Stimulated activated CD8-positive, alpha-beta memory T cell treated with anti-CD3 and anti-CD28 coated beads, Interleukin-15, amount 100 ng/mL, for 24 hours (primary cell): ENCODE measurements around the gene IZUMO1.
"Not testable (repeated sequence)": the region's sequence is repeated elsewhere in the genome, so short reads cannot be mapped to it uniquely, and the experiment has no call there.

Experiments used
- DNase-seq: peaks from one replicate; pipeline ENCODE4 v3.0.0-alpha.2; 2020; ENCODE audit warnings: low read depth

The IZUMO1 gene

DNA sequence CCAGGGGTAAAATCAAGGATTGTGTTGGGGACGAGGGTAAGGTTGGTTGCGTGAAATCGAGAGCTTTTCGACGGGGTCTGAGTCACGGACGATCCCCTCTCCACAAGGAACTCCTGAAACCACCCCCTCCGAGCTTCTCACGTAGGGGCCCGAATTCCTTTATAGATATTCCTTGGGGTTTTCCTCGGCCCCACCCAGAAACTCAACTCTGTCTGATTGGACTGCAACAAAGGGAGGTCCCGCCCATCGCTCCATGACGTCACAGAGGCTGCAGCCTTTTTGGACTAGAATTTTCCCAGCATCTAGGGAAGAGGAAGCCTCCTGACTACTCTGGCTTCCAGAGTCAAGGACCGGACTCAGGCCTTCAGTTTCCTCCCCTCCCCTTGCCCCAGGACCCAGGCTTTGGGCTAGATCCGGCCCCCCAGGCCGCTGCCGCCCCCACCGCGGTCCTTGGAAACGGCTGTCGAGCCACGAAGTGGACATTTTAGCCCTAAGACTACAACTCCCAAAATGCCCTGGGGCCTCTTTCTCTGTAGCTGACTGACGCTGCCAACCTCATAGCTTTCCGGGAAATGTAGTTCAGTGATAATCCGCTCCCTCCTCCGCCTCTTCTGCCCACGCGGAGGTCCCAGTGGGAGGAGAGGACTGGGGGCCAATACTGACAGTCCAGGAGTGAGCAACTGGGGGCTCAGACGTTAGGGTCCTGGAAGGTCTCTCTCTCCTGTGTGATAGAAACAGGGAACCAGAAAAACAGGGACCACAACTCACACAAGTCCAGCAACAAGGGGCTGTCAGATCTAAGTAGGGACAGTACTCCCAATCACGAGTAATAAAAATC is at the start of gene IZUMO1:
IZUMO1 (minus strand) TSS at position 172 of the 838 bp plus-strand sequence. CDS start 1,050 bp downstream, outside the sequence.
- no peak for DNase-seq

DNA sequence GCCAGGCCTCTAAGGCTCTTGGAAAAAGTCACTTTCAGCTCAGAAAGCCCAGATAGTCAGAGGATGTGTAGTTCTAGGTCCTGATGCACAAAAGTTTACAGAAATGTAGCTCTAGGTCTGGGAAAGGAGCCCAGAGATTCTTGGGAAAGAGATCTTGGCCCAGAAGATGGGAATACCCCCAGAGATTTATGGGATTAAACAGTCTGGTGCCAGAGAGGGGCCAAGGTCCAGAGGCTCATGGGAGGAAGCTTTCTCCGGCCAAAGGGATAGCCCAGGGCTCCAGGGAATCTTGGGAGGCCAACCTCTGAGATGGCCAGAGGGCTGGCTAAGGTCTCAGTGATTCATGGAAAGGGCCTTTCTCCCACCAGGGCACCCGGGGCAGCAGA is 49.0 kb upstream of the IZUMO1 start:
- DNase-seq: no peak

DNA sequence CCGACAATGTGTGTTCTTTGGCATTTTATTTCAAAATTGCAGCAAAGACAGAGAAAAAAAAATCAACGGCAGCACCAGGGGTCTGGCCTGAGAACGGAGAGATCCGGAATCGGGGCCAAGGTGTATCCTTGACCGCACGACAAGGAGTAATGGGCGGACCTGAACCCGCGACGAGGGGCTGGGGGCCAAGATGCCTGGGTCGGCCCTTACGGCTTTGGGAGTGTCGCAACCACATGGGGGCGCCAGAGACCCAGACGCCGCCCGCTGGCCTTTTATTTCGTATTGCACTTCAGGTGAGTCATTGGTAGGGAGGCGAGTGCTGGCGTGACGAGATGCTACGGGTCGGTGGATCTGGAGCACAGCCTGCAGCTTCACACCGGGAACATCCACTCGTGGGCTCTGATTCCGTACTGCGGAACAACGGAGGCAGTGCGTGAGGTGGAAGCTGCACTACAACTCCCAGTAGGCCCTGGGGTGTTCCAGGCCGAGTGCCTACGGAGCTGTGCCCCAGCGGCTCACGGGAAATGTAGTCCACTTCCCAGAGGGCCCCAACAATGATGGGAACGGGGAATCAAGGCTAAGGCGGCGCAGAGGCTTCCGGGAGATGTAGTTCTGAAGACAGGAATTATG is 48.5 kb upstream of the IZUMO1 start:
- peak; percentile 74 for DNase-seq

DNA sequence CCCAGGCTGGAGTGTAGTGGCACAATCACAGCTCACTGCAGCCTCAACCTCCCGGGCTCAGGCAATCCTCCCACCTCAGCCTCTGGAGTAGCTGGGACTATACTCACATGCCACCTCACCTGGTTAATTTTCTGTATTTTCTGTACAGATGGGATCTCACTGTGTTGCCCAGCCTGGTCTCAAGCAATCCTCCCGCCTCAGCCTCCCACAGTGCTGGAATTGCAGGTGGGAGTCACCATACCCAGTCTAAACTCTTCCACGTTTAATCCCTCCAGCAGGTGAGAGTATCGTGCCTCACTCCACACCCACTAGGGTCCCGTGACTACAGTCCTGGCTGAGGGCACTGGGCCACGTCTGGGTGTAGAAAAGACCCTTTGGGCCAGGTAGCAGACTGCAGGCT is 47.6 kb upstream of the IZUMO1 start:
- DNase-seq: no peak

DNA sequence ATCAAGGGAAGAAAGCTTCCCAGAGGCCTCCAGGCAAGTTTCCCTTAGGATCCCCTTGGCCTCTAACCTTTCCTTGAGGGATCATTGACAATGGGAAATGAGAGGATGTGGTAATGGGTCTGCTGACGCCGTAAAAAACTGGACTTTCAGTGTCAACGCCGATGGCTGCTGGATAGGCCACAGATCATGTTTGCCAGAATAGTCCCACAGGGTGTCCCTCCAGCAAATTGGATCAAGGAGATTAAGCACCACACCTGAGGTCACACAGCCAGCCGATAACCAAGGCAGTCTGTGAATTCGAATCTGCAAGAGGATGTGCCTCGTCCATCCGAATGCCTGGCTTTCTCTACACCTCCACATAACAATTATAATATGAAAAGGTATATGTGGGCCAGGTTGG is 46.6 kb upstream of the IZUMO1 start:
- DNase-seq: no peak

DNA sequence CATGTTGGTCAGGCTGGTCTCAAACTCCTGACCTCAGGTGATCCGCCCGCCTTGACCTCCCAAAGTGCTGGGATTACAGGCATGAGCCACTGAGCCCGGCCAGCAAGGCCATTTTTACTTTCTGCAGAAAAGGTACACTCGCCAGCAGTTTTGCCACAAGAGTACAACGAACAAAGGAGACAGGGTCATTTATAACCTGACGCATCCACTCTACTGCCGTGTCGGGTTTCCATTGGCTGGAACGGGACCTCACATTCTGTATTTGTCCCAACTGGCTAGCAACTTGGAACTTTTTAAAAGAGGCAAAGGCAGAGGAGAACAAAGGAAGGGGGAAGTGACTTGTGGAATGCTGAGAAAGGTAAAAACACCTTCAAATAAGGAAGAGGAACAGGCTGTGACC is 40.6 kb upstream of the IZUMO1 start:
- DNase-seq: not testable (repeated sequence)

DNA sequence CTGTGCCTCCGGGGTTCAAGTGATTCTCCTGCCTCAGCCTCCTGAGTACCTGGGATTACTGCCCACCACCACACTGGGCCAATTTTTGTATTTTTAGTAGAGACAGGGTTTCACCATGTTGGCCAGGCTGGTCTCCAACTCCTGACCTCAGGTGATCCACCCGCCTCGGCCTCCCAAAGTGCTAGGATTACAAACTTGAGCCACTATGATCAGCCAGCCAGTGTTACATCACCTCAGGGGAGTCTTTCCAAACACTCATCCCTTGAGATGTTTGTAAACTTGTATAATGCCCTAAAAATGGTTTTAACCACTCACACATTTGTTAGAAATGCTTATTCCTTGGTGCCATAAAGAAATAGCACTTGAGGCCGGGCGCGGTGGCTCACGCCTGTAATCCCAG is 39.7 kb upstream of the IZUMO1 start:
- DNase-seq: not testable (repeated sequence)

DNA sequence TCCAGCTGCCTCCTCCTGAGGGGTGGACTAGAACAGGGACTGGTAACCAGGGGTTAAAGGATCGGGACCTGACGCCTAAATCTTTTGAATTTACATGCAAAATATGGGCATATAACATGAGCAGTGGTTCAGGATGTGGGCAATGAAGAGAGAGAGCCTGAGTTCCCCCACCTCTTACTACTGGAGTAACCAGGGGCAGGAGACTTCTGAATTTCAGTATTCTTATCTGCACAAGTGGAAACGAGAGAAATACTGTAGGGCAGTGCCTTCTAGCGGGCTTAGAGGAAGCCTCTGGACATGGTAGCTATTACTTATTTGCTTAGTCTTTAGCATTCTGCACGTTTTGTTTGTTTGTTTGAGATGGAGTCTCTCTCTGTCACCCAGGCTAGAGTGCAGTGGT is 37.8 kb upstream of the IZUMO1 start:
- no peak for DNase-seq

DNA sequence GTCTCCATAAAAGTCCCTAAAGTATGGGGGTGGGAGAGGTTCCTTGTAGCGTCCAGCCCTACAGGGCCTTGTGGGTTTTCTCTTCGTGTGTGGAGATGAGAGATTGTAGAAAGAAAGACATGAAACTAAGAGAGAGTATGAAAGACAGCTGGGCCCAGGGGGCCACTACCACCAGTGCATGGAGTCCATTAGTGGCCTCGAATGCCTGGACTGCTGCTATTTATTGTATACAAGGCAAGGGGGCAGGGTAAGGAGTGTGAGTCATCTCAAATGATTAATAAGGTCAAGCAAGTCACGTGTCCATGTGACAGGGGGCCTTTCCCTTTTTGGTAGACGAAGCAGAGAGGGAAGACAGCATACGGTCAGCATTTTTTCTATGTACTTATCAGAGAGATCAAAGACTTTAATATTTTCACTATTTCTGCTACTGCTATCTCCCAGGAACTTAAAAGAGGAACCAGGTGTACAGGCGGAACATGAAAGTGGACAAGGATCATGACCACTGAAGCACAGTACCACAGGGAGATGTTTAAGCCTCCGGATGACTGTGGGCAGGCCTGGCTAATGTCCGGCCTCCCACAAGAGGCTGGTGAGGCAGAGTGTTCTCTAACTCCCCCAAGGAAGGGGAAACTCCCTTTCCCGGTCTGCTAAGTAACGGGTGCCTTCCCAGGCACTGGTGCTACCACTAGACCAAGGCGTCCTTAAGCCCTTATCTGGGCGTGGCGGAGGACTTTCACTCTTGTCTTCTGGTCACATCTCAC is 34.1 kb upstream of the IZUMO1 start:
- no peak for DNase-seq

DNA sequence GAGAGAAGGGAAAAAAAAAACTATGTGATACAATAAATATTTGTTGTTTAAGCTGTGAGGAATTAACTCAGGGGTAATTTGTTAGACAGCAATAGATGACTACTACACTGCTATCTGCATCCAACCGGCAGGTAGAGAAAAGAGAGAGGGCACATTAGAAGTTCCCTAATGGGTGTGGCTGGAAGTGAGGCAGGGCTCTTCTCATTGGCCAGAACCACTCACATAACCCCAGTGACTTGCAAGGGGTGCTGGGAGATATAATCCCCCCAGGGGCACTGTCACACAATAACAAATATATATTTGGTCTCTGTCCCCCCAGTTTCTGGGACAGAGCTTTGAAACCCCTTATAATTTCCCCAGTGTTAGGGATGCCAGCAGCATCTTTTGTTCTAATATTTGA is 32.9 kb upstream of the IZUMO1 start:
- DNase-seq: no peak

DNA sequence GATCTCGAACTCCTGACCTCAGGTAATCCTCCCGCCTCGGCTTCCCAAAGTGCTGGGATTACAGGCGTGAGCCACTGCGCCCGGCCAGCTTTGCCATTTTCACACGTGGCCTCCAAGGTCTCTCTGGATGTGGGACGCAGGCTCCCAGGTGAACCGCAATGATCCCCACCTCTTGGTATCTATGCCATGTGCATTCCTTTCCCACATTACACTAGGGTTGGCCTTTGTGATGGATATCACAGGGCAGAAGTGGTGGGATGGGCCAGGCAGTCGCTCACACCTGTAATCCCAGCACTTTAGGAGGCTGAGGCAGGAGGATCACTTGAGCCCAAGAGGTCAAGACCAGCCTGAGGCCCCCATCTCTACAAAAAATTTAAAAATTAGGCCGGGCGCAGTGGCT is 31.0 kb upstream of the IZUMO1 start:
- no peak for DNase-seq

DNA sequence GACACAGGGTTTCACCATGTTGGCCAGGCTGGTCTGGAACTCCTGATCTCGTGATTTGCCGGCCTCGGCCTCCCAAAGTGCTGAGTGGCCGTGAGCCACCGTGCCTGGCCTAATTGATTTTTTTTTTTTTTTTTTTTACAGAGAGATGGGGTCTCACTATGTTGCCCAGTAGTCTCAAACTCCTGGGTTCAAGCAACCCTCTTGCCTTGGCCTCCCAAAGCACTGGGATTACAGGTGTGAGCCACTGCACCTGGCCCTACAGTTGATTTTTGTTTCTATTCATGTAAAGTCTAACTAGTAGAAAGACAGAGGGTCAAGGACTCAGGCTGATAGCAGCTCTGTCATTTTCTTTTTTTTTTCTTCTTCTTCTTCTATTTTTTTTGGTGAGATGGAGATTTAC is 30.4 kb upstream of the IZUMO1 start:
- DNase-seq: no peak

DNA sequence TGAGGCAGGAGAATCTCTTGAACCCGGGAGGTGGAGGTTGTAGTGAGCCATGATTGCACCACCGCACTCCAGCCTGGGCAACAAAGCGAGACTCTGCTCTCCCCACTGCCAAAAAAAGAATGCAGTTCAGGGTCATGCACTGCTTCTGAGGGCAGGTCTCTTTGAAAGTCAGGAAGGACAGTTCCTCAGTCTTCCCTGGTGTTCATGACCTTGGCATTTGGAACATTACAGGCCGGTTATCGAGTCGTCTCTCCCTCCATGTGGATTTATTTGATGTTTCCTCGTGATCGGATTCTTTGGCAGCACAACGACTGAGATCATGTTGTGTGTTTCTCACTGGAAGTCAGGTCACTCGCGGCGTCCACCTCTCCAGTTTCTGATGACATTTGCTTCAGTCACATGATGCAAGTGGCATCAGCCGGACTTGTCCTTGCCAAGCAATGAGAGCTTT is 25.8 kb upstream of the IZUMO1 start:
- no peak for DNase-seq

DNA sequence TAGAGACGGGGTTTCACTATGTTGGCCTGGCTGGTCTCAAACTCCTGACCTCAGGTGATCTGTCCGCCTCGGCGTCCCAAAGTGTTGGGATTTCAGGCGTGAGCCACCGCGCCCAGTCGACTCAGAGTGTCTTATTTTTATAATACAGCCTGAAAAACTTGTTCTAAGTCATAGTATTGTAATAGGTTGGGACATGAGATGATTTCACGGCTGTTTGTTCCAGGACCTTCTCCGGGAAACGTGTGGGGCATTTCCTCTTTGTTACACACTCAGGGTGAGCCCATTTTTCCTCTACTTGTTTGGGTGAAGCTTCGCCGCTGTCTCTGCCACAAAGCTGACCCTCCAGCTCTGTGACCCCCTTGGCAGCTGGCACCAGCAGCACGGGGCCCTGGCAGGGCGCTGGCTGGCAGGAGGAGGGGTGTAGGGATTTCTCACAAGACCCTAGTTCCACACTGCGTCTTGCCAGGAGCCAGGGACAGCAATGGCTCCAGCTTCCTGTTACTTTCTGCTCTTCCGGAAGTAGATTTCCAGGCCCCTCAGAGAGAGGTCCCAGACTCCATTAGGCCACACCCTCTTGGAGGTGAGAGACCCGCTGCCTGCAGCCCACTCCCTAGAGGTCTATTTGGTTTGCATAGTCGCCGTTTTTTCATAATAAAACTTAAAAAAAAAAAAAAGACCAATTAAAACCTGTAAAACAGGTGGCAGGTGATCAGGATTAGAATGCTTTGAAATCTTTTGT is 24.2 kb upstream of the IZUMO1 start:
- no peak for DNase-seq

DNA sequence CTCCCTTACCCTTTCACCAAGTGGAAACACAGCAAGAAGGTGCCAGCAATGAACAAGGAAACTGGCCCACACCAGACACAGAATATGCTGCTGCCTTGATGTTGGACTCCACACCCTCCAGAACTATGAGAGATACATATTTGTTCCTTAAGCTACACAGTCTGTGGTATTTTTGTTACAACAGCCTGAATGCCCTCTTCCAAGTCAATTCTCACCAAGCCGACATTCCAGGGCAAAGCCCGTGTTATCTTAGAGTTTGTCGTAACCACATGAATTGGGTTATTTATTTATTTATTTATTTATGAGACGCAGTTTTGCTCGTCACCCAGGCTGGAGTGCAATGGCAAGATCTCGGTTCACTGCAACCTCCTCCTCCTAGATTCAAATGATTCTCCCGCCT is 23.6 kb upstream of the IZUMO1 start:
- no peak for DNase-seq

DNA sequence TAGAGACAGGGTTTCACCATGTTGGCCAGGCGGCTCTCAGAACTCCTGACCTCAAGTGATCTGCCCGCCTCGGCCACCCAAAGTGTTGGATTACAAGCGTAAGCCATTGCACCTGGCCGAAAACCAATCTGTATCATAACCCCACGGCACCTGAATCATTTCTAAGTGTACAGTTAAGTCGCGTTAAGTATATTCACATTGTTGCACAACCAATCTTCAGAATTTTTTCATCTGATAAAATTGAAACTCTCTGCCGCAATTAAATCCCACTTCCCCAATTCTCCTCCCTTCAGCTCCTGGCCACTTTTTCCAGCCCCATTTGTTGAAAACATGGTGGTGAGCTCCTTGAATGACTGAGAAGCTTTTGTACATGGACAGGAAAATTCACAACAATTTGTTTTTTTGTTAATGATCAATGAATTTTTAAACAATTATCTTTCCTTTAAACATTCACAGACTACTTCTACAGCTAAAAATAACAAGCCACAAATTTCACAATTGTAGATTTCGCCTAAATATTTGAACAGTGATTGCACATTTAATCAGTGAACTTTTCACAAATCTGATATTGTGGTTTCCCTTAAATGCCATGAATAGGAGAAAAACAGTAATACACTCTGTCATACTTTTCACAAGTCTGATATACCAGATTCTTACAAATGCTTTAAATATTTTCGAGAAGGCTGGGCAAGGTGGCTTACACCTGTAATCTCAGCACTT is 22.4 kb upstream of the IZUMO1 start:
- DNase-seq: no peak

DNA sequence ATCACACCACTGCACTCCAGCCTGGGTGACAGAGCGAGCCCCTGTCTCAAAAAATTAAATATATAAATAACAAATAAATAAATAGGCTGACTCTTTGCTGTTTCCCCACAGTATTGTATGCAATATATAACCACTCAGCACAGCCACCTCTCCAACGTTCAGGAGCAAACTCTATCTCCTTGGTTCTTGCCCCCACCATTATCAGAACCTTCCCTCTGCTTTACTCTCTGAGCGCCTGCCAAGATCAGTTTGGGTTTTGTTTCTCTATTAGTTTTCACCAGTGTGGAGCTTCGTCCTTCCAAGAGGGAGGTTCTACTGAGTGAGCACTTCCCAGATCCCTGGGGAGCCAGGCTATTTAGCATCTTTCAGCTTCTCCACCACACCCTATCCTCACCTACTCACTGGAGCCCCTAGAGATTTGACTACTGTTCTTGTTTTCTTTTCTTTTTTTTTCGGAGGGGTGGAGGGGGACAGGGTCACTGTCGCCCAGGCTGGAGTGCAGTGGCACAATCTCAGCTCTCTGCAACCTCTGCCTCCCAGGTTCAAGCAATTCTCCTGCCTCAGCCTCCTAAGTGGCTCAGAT is 21.6 kb upstream of the IZUMO1 start:
- DNase-seq: not testable (repeated sequence)

DNA sequence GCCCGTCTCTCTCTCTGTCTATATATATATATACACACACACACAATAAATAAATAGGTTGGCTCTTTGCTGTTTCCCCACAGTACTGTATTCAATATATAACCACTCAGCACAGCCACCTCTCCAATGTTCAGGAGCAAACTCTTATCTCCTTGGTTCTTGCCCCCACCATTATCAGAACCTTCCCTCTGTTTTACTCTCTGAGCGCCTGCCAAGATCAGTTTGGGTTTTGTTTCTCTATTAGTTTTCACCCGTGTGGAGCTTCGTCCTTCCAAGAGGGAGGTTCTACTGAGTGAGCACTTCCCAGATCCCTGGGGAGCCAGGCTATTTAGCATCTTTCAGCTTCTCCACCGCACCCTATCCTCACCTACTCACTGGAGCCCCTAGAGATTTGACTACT is 19.1 kb upstream of the IZUMO1 start:
- not testable (repeated sequence) for DNase-seq

DNA sequence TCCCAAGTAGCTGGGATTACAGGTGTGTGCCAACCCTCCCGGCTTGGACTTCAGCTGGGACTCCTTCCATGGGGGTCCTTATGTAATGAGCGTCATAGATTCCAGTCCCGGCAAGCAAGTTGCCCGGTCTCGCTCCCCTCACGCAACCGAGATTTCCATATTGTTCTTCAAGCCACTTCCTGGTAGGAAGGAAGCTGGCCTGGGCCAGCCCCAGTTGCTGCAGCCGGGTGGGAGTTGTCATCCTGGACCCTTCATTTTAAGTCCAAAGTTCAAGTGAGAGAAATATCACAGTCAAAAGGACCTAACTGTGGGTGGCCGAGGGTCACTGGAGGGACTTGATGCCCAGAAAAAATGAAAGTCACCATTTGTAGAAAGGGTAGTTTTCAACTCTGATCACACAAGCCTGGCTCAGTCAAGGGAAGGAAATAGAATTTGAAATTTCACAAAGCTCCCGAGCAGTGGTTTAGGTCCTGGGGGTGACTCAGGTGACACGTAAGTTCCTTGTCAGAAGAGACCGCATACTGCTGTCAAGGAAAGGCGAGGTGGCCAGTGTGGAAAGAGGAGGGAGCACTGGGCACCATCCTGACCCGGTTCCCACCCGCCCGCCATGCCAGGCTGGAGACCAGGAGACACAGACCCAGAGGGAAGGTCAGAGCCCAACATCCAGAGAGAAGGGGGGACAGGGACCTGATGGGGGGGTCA is 13.9 kb upstream of the IZUMO1 start:
- DNase-seq: no peak

DNA sequence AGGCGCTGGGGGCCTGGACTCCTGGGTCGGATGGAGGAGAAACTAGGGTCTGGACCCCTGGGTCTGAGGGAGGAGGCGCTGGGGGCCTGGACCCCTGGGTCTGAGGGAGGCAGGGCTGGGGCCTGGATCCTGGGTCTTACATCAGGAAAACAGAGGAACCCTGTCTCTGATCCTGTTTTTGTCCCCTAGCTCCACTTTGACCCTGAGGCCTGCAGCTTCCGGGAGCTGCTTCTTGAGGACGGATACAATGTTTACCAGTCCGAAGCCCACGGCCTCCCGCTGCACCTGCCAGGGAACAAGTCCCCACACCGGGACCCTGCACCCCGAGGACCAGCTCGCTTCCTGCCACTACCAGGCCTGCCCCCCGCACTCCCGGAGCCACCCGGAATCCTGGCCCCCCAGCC is 11.0 kb upstream of the IZUMO1 start:
- no peak for DNase-seq
